SK-MEL-5 (cell line): Measurements from ENCODE around the gene PEX14. TPM values are rescaled to one million over a fixed set of nuclear protein-coding genes. Genes with fewer than 3 reads are reported as not detected.

Experiments
- DNase-seq: peaks from one replicate; pipeline ENCODE4 v3.0.0-alpha.2; 2016; ENCODE audit warnings: low read depth, low spot score
- in situ Hi-C: cut with HindIII; loops from 2 replicates; pipeline ENCODE4 v1.10.0; 2016; ENCODE audit warnings: low sequenced_read_pairs, high pct_unique_total_duplicates, low pct_unique_long_range_greater_than_20kb
- total RNA-seq: library from RNA; depleted of rRNA; stranded (reverse); fragments of >200 nt; shearing (Covaris generic); gene quantifications from 2 replicates; pipeline ENCODE4 v1.2.3, GENCODE V29; 2014

Gene PEX14
- total RNA-seq, 1 experiment from 2014 or later: 9.7 TPM

DNA sequence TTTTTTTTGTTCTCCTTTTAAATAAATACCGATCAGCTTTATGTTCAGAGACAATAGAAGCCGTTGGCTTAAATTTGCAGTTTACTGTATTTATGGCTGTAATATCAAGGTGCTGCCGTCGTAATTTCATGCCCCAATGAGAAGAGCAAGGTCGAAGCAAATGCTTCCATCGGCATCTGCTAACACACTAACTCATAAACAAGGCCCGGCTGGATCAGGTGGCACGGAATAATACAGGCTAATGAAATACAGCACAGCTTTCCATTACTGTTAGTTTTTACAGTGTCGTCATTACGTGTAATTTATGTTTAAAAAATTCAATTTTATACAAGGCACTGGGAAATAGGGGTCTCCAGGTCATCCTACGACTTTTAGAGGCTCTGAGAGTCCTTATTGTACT, 119.0 kb downstream of the PEX14 start:
- DNase-seq: no peak
- in situ Hi-C loops: no loop called here

GRCh38 chr1:10594595-10595223, 120.0 kb downstream of the PEX14 start:
- DNase-seq: no peak
- in situ Hi-C loops: no loop called here

- no peak for DNase-seq
- in situ Hi-C loops: no loop called here
These were observed 122.0 kb downstream of the PEX14 start for GRCh38 chr1:10596780-10597179.

DNA sequence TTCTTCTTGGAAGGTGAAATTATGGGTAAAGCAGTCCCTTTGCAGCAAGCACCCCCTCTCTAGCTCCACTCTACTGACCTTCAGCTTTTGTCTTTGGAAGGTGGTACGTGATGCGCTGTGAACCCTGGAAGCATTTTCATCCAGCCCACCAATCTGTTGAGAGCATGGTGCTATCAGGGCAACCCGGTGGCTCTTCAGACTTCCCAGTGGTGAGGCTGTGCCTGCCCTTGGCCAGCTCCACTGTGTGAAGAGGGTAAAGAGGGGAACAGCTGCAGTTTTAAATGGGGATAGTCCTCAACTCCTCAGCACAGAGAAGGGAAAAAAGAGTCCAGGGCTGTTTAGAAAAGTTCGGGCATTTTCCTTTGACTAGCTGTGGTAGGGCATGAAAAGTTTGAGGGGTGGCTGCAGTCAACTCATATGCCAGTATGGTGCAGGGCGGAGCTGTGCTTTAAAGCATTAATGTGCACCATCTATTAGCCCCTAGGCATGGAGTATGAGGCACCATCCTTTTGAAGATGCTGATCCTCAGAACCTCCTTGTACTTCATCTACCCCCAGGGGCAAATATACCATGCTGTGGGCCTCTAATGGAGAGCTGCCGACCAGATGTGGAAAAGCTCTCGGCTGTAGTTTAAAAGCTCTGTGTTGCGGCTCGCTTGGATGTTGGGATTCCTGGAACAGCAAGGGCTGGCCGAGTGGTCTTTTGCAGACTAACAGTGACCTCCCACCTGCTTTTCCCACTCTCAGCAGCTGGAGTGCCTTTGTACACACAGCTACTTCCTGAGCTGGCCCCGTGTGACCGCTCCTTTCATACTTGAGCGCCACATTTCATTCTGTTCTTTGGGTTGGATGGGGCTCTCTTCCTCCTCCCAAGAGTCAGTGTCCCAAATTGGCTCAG, 123.0 kb downstream of the PEX14 start:
- in situ Hi-C loops: no loop called here
- DNase-seq: no peak

GRCh38 chr1:10598389-10598702, 123.6 kb downstream of the PEX14 start:
- in situ Hi-C loops: no loop called here
- peak; percentile 44 for DNase-seq

GRCh38 chr1:10599194-10599861, 124.6 kb downstream of the PEX14 start:
- no peak for DNase-seq
- in situ Hi-C loops: no loop called here

DNA sequence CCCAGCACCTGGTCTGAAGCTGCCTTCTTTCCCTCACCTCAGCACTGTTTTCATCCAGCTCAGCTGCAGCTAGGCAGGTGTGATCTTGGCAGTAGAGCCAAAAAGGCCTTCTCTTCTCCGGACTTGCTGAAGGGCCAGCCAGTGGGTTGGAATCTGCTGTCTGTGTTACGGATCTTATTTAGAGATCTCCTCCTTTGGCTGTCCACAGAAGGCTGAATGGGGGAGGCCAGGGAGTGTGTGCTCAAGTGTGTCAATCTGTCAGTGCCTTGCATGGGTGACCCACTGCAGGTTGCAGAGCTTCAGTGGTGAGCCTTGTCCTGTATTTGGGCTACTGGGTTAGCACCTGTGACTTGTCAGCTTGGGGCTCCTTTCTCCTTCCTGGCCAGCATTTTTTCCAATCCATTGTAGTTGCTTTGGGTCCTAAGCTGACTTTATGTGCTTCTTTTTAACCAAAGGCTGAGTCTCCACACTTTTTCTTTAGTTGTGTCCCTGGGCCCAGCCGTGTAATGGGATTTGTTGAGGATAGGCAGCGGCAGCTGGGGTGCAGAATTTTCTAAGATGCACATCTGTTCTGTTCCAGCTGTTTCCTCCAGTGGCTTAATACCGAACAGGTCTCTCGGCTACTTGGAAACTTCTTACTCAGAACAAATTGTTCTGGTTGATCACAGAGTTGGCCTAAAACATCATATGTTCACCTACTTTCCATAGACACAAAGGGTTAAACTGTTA, 126.8 kb downstream of the PEX14 start:
- in situ Hi-C loops: no loop called here
- DNase-seq: no peak

GRCh38 chr1:10602936-10603335, 128.2 kb downstream of the PEX14 start:
- DNase-seq: no peak

GRCh38 chr1:10604966-10605365, 130.2 kb downstream of the PEX14 start:
- no peak for DNase-seq
- in situ Hi-C loops: no loop called here

More at GRCh38 chr1:10602936-10603335, 128.2 kb downstream of the PEX14 start:
- in situ Hi-C loops: no loop called here

- in situ Hi-C loops: no loop called here
- no peak for DNase-seq
These were observed 131.3 kb downstream of the PEX14 start for GRCh38 chr1:10606064-10606463.

- in situ Hi-C loops: no loop called here
- DNase-seq: no peak
These were observed 132.5 kb downstream of the PEX14 start for GRCh38 chr1:10607228-10607627.

- in situ Hi-C loops: no loop called here
- DNase-seq: no peak
These were observed 133.9 kb downstream of the PEX14 start for GRCh38 chr1:10608690-10609089.

GRCh38 chr1:10610901-10611600, 136.3 kb downstream of the PEX14 start:
- DNase-seq: no peak
- in situ Hi-C loops: no loop called here

DNA sequence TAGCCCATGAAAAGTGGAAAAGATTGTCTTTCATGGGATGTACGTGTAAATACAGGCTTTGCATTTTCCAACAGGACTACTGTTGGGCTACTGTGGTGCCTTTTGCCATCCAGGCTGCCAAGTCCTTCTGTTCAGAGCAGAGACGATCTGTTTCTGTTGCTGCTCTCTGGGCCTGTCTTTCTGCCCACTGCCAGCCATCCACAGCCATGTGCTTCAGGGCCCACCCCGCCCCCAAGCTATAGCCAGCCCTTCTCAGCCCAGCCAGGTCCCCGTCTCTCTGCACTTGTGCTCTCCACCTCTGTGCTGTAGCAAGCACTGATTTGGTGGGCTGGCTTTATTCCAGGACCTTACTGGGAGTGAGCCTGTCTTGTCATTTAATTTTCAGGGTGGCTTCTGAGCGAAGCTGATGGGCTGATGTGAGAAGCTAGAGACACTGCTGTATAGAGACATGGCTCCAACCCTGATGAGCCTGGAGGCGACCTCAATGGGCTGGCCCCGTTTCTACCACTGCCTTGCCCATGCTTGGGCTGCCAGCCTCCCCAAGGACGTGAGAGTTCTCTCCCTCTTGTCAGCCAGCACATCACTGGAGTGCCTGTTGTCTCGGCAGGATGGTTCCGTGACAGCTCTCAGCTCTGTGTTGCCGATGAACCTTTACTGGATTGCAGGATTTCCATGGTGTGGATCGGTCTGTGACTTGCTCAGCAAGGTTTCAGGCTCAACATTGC, 137.8 kb downstream of the PEX14 start:
- DNase-seq: no peak
- in situ Hi-C loops: no loop called here

DNA sequence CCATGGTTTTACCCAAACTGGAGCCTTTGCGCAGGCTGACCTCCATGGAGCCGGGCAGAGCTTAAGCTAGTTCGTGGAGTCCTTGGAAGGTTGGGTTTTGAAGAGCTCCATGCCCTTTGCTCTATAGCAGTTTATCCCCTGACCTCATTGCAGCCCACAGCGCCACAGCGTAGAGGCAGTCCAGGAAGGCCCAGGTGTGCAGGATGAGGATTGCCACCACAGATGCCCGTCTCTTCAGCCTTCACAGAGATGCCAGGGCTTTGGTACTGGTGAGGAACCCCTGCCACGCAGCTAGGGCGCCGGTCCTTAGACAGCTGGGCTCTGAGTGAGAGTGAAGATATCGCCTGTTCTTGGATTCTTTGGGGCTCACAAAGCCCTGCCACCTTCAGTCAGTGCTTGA, 138.6 kb downstream of the PEX14 start:
- in situ Hi-C loops: no loop called here

DNA sequence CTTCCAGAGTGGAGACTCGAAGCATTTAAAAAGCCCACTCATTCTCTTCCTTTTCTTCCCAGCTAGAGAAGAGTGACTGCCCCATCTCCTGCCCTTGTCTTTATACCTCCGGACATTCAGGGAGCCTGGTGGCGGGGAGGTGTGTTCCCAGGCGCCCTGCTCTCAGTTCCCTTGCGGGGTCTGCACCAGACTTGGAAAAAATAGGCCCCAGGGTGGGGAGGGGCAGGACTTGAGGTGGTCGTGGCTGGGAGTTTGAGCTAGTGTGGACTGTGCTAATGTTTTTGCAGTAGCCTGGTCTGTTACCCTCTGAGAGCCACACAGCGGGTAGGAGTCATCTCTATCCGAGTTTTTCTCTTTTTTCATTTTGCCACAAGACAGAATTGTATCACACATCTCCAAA, 139.1 kb downstream of the PEX14 start:
- DNase-seq: no peak
- in situ Hi-C loops: no loop called here

More for the DNA sequence above, 138.6 kb downstream of the PEX14 start:
- no peak for DNase-seq
